Naive B cell (primary cell): Measurements from ENCODE around the gene NDUFS3. TPM values are rescaled to one million over a fixed set of nuclear protein-coding genes. Genes with fewer than 3 reads are reported as not detected.
"Not testable (repeated sequence)": the region's sequence is repeated elsewhere in the genome, so short reads cannot be mapped to it uniquely, and the experiment has no call there.

Source experiments
- ATAC-seq, 2 donors: fragments of 150-1000 bp; cut with Tn5 transposase; 2 replicates each; pipeline ENCODE4 v1.10.0; 2021; ENCODE audit warnings: low read depth in 2 of 2, mild to moderate bottlenecking in 2 of 2, moderate library complexity in 2 of 2
- DNase-seq: peaks from one replicate; pipeline ENCODE4 v3.0.0; 2022
- H3K27ac Mint-ChIP-seq, 6 donors: one replicate each; pipeline ENCODE4 v1.8.0; 2020 to 2022; ENCODE audit warnings: mild to moderate bottlenecking in 6 of 6, mixed read lengths in 6 of 6, moderate library complexity in 5 of 6, inconsistent platforms in 2 of 6
- H3K27me3 Mint-ChIP-seq, 3 donors: one replicate each; pipeline ENCODE4 v1.8.0; 2021 to 2022; ENCODE audit warnings: mixed read lengths in 3 of 3, mild to moderate bottlenecking in 1 of 3
- H3K36me3 Mint-ChIP-seq, 2 donors: one replicate each; pipeline ENCODE4 v1.8.0; 2020 to 2022; ENCODE audit warnings: mixed read lengths in 2 of 2, inconsistent platforms in 1 of 2, mild to moderate bottlenecking in 1 of 2
- H3K4me1 Mint-ChIP-seq, 3 donors: one replicate each; pipeline ENCODE4 v1.8.0; 2020 to 2022; ENCODE audit warnings: mixed read lengths in 3 of 3, inconsistent platforms in 1 of 3, mild to moderate bottlenecking in 1 of 3, moderate library complexity in 1 of 3
- H3K4me3 Mint-ChIP-seq, 8 donors: one replicate each; pipeline ENCODE4 v1.8.0; 2020 to 2022; ENCODE audit warnings: mild to moderate bottlenecking in 8 of 8, mixed read lengths in 8 of 8, moderate library complexity in 8 of 8, inconsistent platforms in 2 of 8
- H3K9me3 Mint-ChIP-seq, 7 donors: one replicate each; pipeline ENCODE4 v1.8.0; 2020 to 2022; ENCODE audit warnings: mixed read lengths in 7 of 7, mild to moderate bottlenecking in 5 of 7, inconsistent platforms in 2 of 7, moderate library complexity in 1 of 7
- polyA plus RNA-seq, 6 donors: library from polyadenylated mRNA; unstranded; fragments of 300-500 nt; fragmentation: Illumina TruSeq; gene quantifications; one replicate each; pipeline ENCODE4 v1.2.3, GENCODE V29; 2021; ENCODE audit warnings: low read depth in 6 of 6

NDUFS3 gene
- polyA plus RNA-seq, 6 donors from 2014 or later: 83.1 to 113 (median 99.6) TPM

GRCh38 chr11:47546274-47546673 is 32.6 kb upstream of the NDUFS3 start:
- not testable (repeated sequence) for DNase-seq, ATAC-seq, H3K27me3 Mint-ChIP-seq, H3K4me3 Mint-ChIP-seq, H3K27ac Mint-ChIP-seq, H3K36me3 Mint-ChIP-seq, H3K9me3 Mint-ChIP-seq
- peaks cover 33 to 83% (median 71%) of the 10 kb centered on the region in 3 donors for H3K4me1 Mint-ChIP-seq

DNA sequence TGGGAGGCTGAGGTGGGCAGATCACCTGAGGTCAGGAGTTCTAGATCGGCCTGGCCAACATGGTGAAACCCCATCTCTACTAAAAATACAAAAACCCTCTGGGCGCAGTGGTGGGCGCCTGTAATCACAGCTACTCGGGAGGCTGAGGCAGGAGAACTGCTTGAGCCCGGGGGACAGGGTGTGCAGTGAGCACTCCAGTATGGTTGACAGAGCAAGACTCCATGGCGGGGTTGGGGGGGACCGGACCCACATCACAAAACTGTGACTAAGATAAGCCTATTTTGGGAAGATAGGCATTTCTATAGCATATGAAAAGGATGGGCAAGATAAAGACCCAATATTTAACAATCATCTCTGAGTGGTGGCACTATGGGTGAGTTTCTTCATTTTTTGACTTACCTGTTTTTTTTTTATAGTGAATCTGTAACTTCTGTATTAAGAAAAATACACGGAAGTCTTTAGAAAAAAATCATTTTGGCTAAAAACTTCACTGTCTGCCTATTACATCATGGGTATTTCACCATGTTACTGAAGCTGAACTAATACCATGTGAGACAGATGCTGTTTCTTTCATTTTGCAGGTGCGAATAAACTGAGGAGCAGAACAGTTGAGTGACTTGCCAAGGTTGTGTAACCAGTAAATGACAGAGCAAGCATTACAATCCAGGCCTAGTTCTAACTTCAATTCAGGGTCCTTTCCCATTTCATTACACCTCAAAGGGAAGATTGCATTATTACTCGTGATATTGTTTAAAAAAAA is 28.4 kb upstream of the NDUFS3 start:
- DNase-seq: no peak
- Mint-ChIP-seq H3K4me1 (peaks cover 39 to 65% (median 63%) of the 10 kb centered on the region in 3 donors), H3K27ac (peak overlapping the region; percentile 63 to 97 (median 87)), H3K27me3 (no peaks in the 10 kb centered on the region), H3K36me3 (peaks cover 0 to 4% of the 10 kb centered on the region in 2 donors), H3K9me3 (no peaks in the 10 kb centered on the region), H3K4me3 (peak overlapping the region in 7 of 8 donors; percentile 35 to 99 (median 95))
- ATAC-seq: no peak

DNA sequence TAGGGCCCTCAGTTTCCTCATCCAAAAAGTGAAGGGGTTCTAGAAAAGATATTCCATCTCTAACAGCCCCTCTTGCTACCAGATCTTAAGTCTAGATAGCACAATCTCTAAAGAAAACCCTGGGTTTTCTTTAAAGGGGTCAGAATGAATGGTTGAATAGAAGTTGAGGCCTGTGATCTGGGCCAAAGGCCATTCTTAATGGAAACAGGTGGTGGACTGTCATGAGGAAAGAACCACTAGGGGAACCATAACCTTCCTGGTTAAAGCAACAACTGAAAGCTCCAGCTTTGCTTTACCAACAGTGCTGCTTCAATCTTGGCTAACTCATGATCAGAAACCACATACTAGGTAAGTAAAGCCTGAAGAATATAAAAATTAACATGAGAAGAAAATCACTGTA is 27.8 kb upstream of the NDUFS3 start:
- DNase-seq (no peak), ATAC-seq (no peak)
- Mint-ChIP-seq H3K4me3 (peak overlapping the region; percentile 84 to 99 (median 98)), H3K27me3 (no peaks in the 10 kb centered on the region), H3K9me3 (no peaks in the 10 kb centered on the region), H3K27ac (peak overlapping the region; percentile 77 to 98 (median 94)), H3K36me3 (peaks cover 0 to 4% of the 10 kb centered on the region in 2 donors), H3K4me1 (peaks cover 39 to 65% (median 61%) of the 10 kb centered on the region in 3 donors)

GRCh38 chr11:47552056-47552565 is 26.8 kb upstream of the NDUFS3 start:
- Mint-ChIP-seq H3K9me3 (no peaks in the 10 kb centered on the region), H3K4me1 (peaks cover 37 to 56% (median 51%) of the 10 kb centered on the region in 3 donors), H3K4me3 (peak overlapping the region; percentile 95 to 99 (median 98)), H3K27me3 (no peaks in the 10 kb centered on the region), H3K27ac (peak overlapping the region; percentile 95 to 98 (median 97)), H3K36me3 (peaks cover 0 to 4% of the 10 kb centered on the region in 2 donors)
- DNase-seq: no peak
- ATAC-seq: no peak

GRCh38 chr11:47552566-47553405 is 26.1 kb upstream of the NDUFS3 start, which contains the start of gene CELF1:
Gene CELF1 (minus strand): TSS chr11:47553132. CDS start chr11:47499523, 53,609 bp downstream.
- peak within 1 kb of the TSS; percentile 95 to 99 (median 98) for H3K4me3 Mint-ChIP-seq
- no peaks in the 10 kb centered on the region for H3K9me3 Mint-ChIP-seq
- no peaks in the 10 kb centered on the region for H3K27me3 Mint-ChIP-seq
- H3K27ac Mint-ChIP-seq: peak within 1 kb of the TSS; percentile 95 to 98 (median 97)
- H3K36me3 Mint-ChIP-seq: peaks cover 0 to 4% of the 10 kb centered on the region in 2 donors
- DNase-seq (peak; percentile 92), ATAC-seq (peak; percentile 93 to 94)
- peaks cover 32 to 49% (median 45%) of the 10 kb centered on the region in 3 donors for H3K4me1 Mint-ChIP-seq

DNA sequence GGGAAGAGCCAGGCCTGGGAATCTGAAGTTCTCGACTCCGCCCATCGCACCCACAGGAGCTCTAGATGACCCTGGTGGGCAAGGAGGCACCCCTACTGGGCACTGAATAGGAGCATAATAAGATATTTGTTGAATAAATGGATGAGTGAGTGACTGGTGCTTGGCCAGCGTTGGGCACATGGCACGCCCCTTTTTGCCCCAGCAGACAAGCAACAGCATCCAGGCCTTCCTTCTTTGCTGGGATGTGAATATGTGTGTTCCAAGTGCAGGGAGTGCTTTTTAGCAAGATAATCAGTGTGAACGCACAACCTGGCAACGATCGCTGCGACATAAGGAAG is 25.5 kb upstream of the NDUFS3 start:
- H3K4me1 Mint-ChIP-seq: peaks cover 29 to 44% (median 39%) of the 10 kb centered on the region in 3 donors
- peak overlapping the region; percentile 73 to 97 (median 89) for H3K27ac Mint-ChIP-seq
- DNase-seq: no peak
- no peaks in the 10 kb centered on the region for H3K27me3 Mint-ChIP-seq
- peak overlapping the region; percentile 86 to 99 (median 94) for H3K4me3 Mint-ChIP-seq
- ATAC-seq: peak; percentile 14 to 15
- peaks cover 0 to 4% of the 10 kb centered on the region in 2 donors for H3K36me3 Mint-ChIP-seq
- H3K9me3 Mint-ChIP-seq: no peaks in the 10 kb centered on the region

- DNase-seq, H3K4me3 Mint-ChIP-seq, ATAC-seq, H3K27me3 Mint-ChIP-seq, H3K27ac Mint-ChIP-seq, H3K9me3 Mint-ChIP-seq, H3K36me3 Mint-ChIP-seq: not testable (repeated sequence)
- peaks cover 9 to 12% (median 9%) of the 10 kb centered on the region in 3 donors for H3K4me1 Mint-ChIP-seq
Measured at GRCh38 chr11:47557004-47557403, 21.9 kb upstream of the NDUFS3 start.

DNA sequence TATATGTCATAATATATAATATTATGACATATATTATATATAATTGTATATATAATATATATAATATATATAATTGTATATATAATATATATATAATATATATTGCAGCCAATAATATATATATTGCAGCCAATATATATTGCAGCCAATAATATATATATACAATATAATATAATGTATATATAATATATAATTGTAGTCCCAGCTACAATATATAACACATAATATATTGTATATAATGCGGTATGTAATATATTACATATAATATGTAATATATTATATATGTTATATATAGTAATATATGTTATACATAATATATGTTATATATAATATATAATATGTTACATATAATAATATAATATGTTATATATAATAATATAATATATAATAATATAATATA is 20.2 kb upstream of the NDUFS3 start:
- H3K36me3 Mint-ChIP-seq: no peaks in the 10 kb centered on the region
- no peaks in the 10 kb centered on the region for H3K27me3 Mint-ChIP-seq
- H3K4me1 Mint-ChIP-seq: no peaks in the 10 kb centered on the region
- H3K4me3 Mint-ChIP-seq: no peak overlapping the region
- no peak overlapping the region for H3K27ac Mint-ChIP-seq
- DNase-seq: no peak
- no peaks in the 10 kb centered on the region for H3K9me3 Mint-ChIP-seq
- ATAC-seq: no peak

GRCh38 chr11:47560426-47560825 is 18.4 kb upstream of the NDUFS3 start:
- Mint-ChIP-seq H3K4me3 (peak overlapping the region in 1 of 8 donors; percentile 26), H3K36me3 (no peaks in the 10 kb centered on the region), H3K4me1 (peaks cover 5 to 9% (median 6%) of the 10 kb centered on the region in 3 donors), H3K27me3 (no peaks in the 10 kb centered on the region), H3K9me3 (no peaks in the 10 kb centered on the region), H3K27ac (no peak overlapping the region)
- no peak for DNase-seq
- no peak for ATAC-seq

DNA sequence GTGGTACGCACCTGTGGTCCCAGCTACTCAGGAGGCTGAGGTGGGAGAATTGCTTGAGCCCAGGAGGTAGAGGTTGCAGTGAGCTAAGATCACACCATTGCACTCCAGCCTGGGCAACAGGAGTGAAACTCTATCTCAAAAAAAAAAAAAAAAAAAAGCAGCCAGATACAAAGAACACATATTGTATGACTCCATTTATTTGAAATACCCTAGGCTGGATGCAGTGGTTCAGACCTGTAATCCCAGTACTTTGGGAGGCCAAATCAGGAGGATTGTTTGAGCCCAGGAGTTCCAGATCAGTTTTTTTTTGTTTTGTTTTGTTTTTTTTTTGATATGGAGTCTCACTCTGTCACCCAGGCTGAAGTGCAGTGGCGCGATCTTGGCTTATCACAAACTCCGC is 16.5 kb upstream of the NDUFS3 start:
- peaks cover 9 to 18% (median 12%) of the 10 kb centered on the region in 3 donors for H3K4me1 Mint-ChIP-seq
- H3K27me3 Mint-ChIP-seq, ATAC-seq, H3K36me3 Mint-ChIP-seq, DNase-seq, H3K9me3 Mint-ChIP-seq: not testable (repeated sequence)
- peak overlapping the region in 1 of 8 donors; percentile 27 for H3K4me3 Mint-ChIP-seq
- peak overlapping the region in 1 of 6 donors; percentile 37 for H3K27ac Mint-ChIP-seq

DNA sequence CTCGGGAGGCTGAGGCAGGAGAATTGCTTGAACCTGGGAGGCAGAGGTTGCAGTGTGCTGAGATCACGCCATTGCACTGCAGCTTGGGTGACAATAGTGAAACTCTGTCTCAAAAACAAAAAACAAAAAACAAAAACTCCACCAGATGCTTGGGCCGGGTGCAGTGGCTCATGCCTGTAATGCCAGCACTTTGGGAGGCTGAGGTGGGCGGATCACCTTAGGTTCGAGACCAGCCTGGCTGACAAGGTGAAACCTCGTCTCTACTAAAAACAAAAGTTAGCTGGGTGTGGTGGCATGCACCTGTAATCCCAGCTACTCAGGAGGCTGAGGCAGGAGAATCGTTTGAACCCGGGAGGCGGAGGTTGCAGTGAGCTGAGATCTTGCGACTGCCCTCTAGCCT is 14.5 kb upstream of the NDUFS3 start:
- Mint-ChIP-seq H3K27ac (peak overlapping the region in 3 of 6 donors; percentile 47 to 76 (median 50)), H3K4me1 (peaks cover 9 to 18% (median 12%) of the 10 kb centered on the region in 3 donors), H3K4me3 (peak overlapping the region; percentile 40 to 82 (median 62))
- not testable (repeated sequence) for H3K36me3 Mint-ChIP-seq, H3K9me3 Mint-ChIP-seq, H3K27me3 Mint-ChIP-seq, ATAC-seq, DNase-seq

GRCh38 chr11:47564933-47565339 is 13.9 kb upstream of the NDUFS3 start:
- DNase-seq (no peak), ATAC-seq (no peak)
- H3K4me1 Mint-ChIP-seq: peaks cover 9 to 18% (median 12%) of the 10 kb centered on the region in 3 donors
- no peaks in the 10 kb centered on the region for H3K9me3 Mint-ChIP-seq
- peak overlapping the region in 5 of 6 donors; percentile 47 to 91 (median 75) for H3K27ac Mint-ChIP-seq
- no peaks in the 10 kb centered on the region for H3K36me3 Mint-ChIP-seq
- peak overlapping the region; percentile 79 to 94 (median 82) for H3K4me3 Mint-ChIP-seq
- H3K27me3 Mint-ChIP-seq: no peaks in the 10 kb centered on the region
